HG02623 (cell line): Measurements from ENCODE around the gene HBB.
"Not testable (repeated sequence)": the region's sequence is repeated elsewhere in the genome, so short reads cannot be mapped to it uniquely, and the experiment has no call there.

Experiments used
- ATAC-seq: cut with Tn5 transposase; IDR thresholded peaks from one replicate; pipeline ENCODE4 v1.9.1; 2021; ENCODE audit warnings: moderate library complexity; ENCODE audit not compliant: unreplicated experiment

HBB gene

GRCh38 chr11:5226732-5227310 lies at the start of gene HBB:
HBB (minus strand) TSS chr11:5227071; CDS start chr11:5227021, 50 bp downstream.
- no peak for ATAC-seq

- no peak for ATAC-seq
Measured at GRCh38 chr11:5275369-5276110, 48.7 kb upstream of the HBB start.

GRCh38 chr11:5274395-5274794 lies 47.5 kb upstream of the HBB start:
- no peak for ATAC-seq

- ATAC-seq = no peak
Measured at GRCh38 chr11:5272395-5273017, 45.6 kb upstream of the HBB start.

- no peak for ATAC-seq
Measured at GRCh38 chr11:5269715-5270147, 42.9 kb upstream of the HBB start, which contains the start of gene HBE1. HBE1 (minus strand) TSS chr11:5269945; CDS start chr11:5269890, 55 bp downstream.

- ATAC-seq = no peak
Measured at GRCh38 chr11:5267033-5267563, 40.2 kb upstream of the HBB start.

- no peak for ATAC-seq
Measured at GRCh38 chr11:5266609-5267008, 39.7 kb upstream of the HBB start.

- no peak for ATAC-seq
Measured at GRCh38 chr11:5265832-5266231, 39.0 kb upstream of the HBB start.

- no peak for ATAC-seq
Measured at GRCh38 chr11:5258543-5259262, 31.8 kb upstream of the HBB start.

- no peak for ATAC-seq
Measured at GRCh38 chr11:5257296-5257695, 30.4 kb upstream of the HBB start.

GRCh38 chr11:5254646-5255413 lies 28.0 kb upstream of the HBB start, which contains the start of gene HBG2:
HBG2 (minus strand) TSS chr11:5254781; CDS start chr11:5254728, 53 bp downstream.
- not testable (repeated sequence) for ATAC-seq

- ATAC-seq = not testable (repeated sequence)
Measured at GRCh38 chr11:5254023-5254422, 27.2 kb upstream of the HBB start.

GRCh38 chr11:5253440-5253839 lies 26.6 kb upstream of the HBB start:
- not testable (repeated sequence) for ATAC-seq

GRCh38 chr11:5252919-5253265 lies 26.0 kb upstream of the HBB start:
- ATAC-seq = no peak

- ATAC-seq = no peak
Measured at GRCh38 chr11:5252192-5252918, 25.5 kb upstream of the HBB start.

- ATAC-seq = no peak
Measured at GRCh38 chr11:5251746-5252145, 24.9 kb upstream of the HBB start.

GRCh38 chr11:5250543-5251204 lies 23.8 kb upstream of the HBB start:
- ATAC-seq = no peak

- ATAC-seq = not testable (repeated sequence)
Measured at GRCh38 chr11:5249807-5250396, 23.0 kb upstream of the HBB start, which contains the start of gene HBG1. HBG1 (minus strand) TSS chr11:5249857; CDS start chr11:5249804, 53 bp downstream.

GRCh38 chr11:5248498-5248897 lies 21.6 kb upstream of the HBB start:
- not testable (repeated sequence) for ATAC-seq
